Neural progenitor cell (in vitro differentiated cells): Measurements from ENCODE around the gene PRKAG2.

ENCODE experiments used
- EZH2phosphoT487 ChIP-seq: fragments of 200-600 bp; sonication (generic); IDR thresholded peaks from 2 replicates; pipeline ENCODE4 v1.6.1; 2017; ENCODE audit warnings: antibody characterized with exemption
- TF ChIP-seq, protein P1 (sequence below): fragments of 200-600 bp; sonication (generic); IDR thresholded peaks from 2 replicates; pipeline ENCODE4 v1.5.1; 2017; ENCODE audit warnings: antibody characterized with exemption, mild to moderate bottlenecking

DNA sequence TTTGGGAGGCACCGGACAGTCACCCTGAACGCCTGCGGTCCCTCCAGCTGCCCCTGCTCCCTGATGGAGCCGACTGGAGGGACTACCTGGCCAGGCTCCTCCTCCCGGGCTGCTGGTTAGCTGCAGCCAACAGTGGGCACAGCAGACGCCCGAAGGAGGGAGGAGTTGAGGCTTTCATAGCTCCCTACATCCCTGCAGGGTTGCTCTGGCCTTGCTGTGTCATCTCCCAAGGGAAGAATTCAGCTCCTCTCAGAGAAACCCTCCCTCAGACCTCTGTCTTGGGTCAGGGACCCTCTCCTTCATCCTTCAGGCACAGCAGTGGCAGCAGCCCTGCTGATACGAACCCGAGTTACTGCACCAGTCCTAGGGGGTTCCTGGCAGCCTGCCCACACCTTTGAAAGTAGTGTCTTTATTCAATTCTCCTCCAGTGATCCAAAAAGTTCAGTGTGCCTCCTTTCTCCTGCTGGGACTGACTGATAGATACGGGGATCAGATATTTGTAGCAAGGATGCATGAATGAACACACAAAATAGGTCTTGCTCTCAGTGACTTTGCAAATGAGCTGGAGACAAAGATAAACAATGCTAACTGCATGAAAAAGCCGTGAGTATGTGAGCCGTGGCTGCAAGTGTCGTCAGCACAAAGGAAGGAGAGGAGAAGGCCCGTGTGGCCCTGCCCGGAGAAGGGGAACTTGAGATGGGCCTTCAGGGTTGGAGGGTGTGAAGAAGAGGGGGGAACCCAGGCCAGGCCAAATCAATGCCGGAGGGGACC, 136.6 kb downstream of the PRKAG2 start:
- TF ChIP-seq, protein P1, sequence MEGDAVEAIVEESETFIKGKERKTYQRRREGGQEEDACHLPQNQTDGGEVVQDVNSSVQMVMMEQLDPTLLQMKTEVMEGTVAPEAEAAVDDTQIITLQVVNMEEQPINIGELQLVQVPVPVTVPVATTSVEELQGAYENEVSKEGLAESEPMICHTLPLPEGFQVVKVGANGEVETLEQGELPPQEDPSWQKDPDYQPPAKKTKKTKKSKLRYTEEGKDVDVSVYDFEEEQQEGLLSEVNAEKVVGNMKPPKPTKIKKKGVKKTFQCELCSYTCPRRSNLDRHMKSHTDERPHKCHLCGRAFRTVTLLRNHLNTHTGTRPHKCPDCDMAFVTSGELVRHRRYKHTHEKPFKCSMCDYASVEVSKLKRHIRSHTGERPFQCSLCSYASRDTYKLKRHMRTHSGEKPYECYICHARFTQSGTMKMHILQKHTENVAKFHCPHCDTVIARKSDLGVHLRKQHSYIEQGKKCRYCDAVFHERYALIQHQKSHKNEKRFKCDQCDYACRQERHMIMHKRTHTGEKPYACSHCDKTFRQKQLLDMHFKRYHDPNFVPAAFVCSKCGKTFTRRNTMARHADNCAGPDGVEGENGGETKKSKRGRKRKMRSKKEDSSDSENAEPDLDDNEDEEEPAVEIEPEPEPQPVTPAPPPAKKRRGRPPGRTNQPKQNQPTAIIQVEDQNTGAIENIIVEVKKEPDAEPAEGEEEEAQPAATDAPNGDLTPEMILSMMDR: no peak
- peak; percentile 58 for TF ChIP-seq EZH2phosphoT487
